Gastrocnemius medialis (tissue), 4 donors: ENCODE measurements around the gene ZC3H15.

ENCODE experiments used
- CTCF ChIP-seq, 5 experiments: fragments of 450-650 bp in 3 of 5; fragments of 200-600 bp in 2 of 5; sonication (generic) in 2 of 5; IDR thresholded peaks in 4 of 5; conservative IDR thresholded peaks in 1 of 5; 1 replicate in 4 of 5; 2 replicates in 1 of 5; pipeline ENCODE4 v1.5.1; 2016 to 2019; ENCODE audit warnings: antibody characterized with exemption in 5 of 5, mild to moderate bottlenecking in 3 of 5, moderate library complexity in 3 of 5
- POLR2A ChIP-seq, 2 donors: fragments of 450-650 bp; IDR thresholded peaks; one replicate each; pipeline ENCODE4 v1.6.1; 2017; ENCODE audit warnings: antibody characterized with exemption in 2 of 2, mild to moderate bottlenecking in 2 of 2, moderate library complexity in 2 of 2

GRCh38 chr2:186437719-186438118 is 48.3 kb upstream of the ZC3H15 start:
- TF ChIP-seq POLR2A (IDR thresholded peaks at IDR 0.05), result no peak
- TF ChIP-seq CTCF (IDR thresholded peaks at IDR 0.05 in 4 of 5, conservative IDR thresholded peaks at IDR 0.05 in 1 of 5), result no peak
